Stimulated activated CD8-positive, alpha-beta memory T cell treated with anti-CD3 and anti-CD28 coated beads, Interleukin-4, amount 100 ng/mL, for 4 hours (primary cell): ENCODE results near the gene XG.
"Not testable (repeated sequence)": the region's sequence is repeated elsewhere in the genome, so short reads cannot be mapped to it uniquely, and the experiment has no call there.

ENCODE experiments used
- DNase-seq, 2 donors: peaks; one replicate each; pipeline ENCODE4 v3.0.0-alpha.2; 2020; ENCODE audit warnings: low read depth in 2 of 2, low spot score in 1 of 2

Gene XG, protein sequence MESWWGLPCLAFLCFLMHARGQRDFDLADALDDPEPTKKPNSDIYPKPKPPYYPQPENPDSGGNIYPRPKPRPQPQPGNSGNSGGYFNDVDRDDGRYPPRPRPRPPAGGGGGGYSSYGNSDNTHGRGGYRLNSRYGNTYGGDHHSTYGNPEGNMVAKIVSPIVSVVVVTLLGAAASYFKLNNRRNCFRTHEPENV

DNA sequence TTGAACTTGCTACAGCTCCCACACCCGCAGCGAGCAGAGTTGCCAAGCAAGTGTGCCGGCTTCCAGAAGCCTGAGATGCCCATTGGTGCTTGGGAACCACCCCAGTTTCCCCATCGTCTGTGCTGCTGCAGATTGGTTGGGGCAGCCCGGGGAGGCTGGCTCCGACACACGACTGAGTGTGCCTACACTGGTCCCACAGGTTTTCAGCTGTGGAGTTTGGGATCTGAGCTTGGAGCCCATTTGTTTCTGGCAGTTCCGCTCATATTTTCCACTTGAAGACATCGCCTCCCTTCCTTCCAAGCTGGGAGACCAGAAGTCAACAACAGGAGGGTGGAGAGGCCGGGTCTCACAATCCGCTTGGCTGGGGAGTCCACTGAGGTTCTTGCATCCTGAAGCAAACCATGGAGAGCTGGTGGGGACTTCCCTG is at the start of gene XG:
XG (plus strand) TSS at position 167 of the 427 bp plus-strand sequence; CDS start at position 402, 235 bp downstream.
- DNase-seq = not testable (repeated sequence)

DNA sequence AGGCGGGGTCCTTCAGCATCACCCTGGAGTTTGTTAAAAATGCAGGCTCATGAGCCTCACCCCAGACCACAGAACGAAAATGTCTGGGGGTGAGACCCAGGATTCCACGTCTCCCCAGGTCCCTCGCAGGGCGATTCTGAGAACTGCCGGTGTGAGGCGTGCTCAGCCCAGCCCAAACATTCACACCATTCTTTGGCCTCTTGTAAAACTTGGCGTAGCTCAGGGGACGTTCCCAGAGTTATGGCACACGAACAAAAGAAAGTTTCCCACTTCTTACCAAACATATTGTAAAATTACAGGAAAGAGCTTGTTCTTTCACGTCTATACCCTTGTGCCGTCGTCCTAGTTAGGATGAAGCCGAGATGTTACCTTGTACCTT is 47.9 kb upstream of the XG start:
- no peak for DNase-seq

DNA sequence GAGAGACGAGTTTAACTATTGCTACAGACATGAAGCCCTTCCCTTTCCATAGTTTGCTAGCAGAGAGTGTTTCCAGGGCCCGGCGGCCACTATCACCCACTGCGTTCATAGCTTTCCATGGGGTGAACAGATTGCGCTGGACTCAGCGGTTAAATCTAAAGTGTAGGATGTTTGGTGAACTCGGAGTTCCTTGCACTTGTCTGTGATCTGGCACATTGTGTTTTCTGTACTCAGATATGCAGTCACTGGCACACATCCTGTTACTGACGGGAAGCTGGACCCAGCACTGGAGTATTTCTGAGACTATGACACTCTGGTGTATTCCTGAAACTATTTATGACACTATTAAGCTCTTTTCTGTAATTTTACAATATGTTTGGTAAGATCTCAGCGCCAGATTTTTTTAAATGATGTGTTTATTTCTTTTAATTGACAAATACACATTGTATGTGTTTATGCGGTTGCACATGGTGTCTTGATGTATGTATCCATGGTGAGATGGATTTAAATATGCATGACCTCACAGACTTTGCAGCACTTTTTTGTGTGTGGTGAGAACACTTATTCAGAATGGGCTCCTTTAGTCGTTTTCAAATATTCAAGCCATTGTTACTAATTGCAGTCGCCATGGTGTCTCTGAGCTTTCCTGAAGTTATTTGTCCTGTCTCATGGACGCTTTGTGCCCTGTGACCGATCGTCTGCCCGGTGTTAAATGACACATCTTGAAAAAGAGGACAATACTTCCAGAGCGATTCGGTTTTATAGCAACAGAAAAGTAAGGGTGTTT is 46.6 kb upstream of the XG start:
- DNase-seq = no peak

DNA sequence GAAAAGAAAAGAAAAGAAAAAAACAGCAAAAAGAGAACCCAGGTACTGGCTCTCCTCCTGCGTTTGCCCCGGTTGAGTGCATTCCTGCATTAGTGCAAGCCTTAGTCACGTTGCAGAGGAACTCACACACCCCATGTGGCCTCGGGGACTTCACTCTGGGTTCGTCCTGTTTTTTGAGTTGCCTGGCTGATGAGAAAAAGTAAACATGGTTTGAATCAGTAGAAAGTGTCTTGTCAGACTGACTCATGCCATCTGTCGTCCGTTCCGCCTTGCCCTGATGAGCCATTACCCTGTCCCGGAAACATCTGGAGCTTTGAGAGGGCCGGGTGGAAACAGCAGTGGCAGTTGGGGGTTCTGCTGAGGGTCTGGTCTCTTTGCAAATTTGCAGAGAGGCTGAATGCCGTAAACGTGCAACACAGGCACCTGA is 44.5 kb upstream of the XG start:
- DNase-seq = peak in 1 of 2 donors; percentile 40

DNA sequence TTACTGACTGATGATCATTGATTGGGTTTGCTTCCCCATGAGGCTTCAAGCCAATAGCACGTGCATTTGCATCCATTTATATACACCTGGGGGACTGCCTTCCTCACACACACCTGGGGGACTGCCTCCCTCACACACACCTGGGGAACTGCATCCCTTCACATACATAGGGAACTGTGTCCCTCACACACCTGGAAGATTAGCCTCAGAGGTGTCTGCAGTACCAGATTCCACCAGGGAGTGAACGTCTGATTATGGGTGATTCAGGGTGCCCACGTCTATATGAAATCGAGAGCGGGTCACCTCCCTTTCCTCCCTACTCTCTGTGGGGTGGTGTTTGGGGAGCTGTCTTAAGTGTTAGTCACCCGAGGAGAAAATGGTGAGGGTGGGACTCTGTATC is 43.8 kb upstream of the XG start:
- DNase-seq = no peak

DNA sequence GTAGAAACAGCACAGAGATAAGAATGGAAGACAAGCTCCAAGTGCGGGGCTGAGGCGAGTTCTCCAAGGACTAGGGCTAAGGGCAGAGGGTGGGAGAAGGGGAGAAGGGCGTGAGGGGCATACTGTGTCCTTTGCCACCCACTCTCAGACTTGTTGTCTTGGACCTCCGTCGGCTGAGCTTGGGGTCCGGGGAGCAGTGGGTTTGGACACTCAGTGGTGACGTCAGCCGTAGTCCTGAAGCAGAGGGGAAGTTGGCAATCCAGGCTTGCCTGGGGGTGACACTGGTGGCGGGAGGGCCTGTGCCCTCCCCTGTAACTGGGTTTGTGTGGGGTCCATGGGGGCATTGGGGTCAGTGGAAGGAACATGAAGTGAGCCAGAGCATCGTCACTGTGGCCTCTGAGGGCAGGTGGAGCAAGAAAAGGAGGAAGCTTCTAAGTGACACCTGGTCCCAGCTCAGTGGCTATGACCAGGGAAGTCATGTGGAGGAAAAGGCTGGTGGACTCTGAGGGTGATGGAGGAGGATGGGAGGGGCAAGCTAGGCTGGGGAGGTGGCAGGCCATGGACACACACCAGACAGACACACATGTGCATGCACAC is 43.1 kb upstream of the XG start:
- DNase-seq = no peak

DNA sequence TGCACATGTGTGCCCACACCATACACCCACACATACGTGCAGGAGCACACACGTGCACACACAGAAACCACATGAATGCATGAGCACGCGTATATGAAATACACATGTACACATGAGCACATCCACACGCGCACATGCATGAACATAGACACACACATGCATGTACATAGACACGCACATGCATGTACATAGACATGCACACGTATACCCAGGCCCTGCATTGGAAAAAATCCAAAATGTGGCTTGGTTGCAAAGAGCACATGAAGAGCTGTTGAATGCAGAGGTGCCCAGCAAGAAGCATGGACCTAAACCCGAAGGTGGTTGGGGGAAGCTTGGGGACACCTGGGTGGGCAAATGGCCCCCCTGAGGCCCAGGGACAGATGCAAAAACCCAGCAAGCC is 42.3 kb upstream of the XG start:
- no peak for DNase-seq

DNA sequence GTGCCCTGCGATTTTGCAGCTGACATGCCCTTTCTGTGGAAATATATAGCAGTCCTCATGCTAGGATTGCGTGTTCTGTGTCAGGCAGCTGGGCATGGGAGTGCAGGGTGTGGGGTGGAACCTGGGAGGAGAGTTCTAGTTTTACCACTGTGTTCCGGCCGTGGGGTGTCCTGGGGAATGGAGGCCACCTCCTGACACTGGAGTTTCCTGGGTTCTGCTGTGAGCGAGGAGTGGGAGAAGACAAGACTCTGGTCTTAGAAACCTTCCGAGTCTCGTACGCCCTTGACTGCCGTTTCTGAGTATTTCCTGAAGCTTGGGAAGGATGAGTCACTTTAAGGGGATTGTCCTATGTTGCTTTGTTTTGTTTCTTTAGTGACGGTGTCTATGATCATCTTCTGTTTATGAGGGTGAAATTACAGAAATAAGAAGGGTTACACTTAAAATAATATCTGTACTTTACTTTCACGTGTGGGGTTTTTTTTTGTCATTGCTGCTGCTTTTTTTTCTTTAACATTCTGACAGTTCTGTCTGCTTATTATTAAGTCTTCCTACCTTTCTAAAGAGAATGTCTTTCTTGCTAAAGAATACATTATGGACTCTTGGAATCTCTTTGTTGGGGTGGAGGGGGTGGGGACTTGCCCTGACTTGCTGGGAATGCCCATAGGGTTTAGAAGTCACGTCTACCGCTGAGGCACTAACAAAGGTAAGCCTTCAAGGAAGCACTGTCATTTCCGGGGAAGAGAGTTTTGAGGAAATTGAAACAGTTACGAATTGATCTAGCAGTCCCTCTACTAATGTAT is 41.6 kb upstream of the XG start:
- no peak for DNase-seq

DNA sequence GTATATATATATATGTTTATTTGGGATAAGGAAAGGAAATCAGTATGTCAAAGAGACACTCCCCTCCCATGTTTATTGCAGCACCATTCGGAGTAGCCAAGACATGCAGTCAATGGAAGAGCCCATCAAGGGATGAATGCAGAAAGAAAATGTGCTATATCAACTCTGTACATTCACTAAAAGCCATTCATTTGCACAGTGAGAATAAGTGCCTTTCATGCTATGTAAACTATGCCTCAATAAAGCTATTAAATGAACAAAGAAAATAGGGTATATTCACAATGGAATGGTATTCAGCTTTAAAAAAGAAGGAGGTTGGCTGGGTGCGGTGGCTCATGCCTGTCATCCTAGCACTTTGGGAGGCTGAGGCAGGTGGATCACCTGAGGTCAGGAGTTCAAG is 40.4 kb upstream of the XG start:
- DNase-seq = no peak

DNA sequence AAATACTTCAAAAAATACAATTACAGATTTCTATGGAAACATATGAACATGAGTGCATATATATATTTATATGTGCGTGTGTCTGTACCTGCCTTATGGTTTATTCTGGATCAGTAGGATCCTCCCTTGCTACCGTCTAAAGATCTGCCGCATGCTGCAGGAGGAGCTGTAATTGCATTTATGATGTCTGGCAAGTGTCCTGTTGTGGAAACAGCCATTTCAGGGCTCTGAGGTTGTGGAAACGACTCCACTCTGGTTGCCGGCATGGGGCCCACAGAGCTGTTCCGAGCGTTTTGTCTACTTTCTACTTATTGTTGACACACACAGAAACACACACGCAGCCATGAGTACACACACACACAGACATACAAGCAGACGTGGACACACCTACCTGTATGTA is 39.4 kb upstream of the XG start:
- no peak for DNase-seq

DNA sequence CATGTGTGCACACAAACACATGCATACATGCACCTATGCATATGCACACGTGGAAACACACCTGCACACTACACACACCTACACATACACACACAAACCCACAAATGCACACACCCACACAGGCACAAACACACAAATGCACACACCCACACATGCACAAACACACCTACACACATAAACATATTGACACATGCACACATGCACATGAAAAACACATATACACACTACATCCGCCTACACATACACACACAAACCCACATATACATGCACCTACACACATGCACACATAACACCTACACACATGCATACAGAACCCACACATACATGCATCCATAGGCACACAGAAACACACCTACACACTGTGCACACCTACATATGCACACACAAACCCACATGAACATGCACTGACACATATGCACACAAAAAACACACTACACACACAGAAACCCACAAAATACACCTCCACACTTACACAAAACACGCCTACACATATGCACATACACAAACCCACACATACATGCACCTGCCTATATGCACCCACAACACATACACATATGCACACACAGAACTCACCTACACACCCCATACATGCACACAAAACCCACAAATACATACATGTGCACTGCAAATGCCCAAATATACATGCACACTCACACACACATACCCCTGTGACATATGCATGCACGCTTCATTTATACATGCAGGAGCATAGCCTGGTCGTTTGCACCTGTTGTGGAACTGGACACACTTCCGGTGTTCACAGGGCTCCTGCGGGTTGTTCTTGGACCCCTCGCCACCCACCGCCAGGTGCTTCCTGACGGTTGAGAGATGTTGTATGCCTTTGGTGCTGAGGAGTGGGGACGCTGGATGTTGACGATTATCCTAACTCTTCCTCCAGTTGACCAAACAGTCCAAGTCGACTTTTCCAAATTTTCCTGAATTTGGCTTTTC is 38.7 kb upstream of the XG start:
- no peak for DNase-seq

DNA sequence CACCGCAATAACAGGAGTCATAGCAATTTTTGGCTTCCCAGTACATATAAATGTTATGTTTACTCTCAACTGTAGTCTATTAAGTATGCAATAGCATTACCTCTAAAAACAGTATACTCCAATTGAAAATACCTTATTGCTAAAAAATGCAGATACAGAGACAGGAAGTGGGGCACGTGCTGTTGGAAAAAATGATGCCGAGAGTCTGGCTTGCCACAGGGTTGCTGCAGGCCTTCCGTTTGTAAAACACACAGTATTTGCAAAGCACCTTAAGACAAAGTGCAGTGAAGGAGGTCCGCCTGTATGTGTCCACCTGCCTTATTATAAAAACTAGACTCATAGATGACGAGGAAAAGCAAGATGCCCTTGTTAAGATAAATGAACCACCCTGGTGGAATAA is 37.3 kb upstream of the XG start:
- no peak for DNase-seq

DNA sequence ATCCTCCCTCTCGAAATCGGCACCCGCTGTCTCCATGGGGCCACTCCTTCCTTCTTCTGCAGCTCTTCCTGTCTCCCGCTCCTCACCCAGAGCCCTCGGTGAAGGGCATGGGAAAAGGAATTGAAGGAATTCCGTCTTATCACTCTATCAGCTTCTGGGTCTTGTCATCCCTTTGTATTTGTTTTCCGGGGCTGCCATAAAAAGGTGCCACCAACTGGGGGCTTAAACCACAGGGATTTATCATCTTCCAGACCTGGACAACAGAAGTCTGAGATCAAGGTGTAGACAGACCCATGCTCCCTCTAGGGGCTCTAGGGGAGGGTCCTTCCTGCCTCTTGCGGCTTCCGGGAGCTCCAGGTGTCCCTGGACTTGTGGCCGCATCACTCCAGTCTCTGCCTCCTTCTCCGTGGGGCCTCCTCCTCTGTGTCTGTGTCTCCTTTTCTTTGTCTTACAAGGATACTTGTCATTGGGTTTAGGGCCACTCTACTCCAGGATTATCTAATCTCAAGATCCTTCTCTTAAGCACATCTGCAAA is 36.7 kb upstream of the XG start:
- DNase-seq = no peak

DNA sequence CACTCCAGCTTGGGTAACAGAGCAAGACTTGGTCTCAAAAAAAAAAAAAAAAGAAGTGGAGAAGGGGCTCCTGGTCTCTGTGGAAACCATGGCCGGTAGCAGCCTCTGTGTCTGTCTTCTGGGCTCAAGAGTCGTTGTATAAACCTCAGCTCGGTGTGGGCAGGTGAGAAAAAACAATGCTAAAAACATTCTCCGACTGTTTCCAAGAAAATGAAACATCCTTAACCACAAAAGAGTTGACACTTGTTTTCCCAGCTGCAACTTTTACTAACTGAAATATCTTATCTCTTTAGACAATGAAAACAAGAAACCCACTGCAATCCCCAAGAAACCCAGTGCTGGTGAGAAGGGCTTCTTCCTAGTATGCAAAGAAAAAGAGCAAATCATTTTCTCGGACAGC is 34.5 kb upstream of the XG start:
- DNase-seq = no peak

DNA sequence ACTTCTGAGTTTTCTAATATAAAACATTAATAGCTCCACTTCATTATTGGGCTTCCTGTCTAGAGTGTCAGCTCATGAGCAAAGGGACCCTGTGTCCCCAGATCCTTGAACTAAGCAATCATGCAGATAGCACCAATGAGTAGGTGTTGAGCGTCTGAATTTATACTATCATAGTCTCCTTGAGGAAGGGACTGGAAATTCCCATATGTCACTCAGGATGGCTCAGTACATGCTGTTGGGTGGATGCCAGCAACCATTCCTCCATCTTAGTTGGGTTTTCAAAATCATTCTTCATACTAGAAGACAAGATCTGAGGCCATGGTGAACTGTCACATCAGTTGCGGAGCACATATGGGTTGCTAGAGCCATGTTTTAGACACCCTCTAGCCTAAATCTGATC is 33.0 kb upstream of the XG start:
- DNase-seq = no peak

DNA sequence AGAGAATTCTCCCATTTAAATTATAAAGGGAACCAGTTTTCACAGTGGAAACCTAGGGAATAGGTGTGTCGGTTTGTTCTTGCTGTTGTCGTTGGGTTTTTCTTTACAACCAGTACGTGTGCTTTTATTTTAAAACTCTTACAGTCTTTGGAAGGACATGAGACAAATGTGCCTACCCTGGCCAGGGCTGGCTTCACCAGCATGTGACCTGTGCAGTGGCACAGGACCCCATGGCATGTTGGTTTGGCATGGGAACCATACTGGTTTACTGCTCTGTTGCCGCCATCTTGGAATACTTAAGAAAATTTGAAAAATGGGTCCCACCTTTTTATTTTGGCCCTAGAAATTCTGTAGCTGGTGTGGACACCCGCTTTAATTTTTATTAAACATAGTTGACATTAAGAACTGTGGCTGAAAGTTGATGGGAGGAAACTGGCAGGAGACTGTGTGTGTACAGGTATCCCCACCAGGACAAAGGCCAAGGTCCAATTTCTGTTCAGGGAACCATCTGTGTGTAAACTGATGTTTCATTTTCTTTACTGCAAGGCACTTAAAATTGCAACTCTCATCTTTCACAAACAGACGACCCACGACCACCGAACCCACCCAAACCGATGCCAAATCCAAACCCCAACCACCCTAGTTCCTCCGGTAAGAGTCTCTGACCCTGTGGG is 31.9 kb upstream of the XG start:
- no peak for DNase-seq

DNA sequence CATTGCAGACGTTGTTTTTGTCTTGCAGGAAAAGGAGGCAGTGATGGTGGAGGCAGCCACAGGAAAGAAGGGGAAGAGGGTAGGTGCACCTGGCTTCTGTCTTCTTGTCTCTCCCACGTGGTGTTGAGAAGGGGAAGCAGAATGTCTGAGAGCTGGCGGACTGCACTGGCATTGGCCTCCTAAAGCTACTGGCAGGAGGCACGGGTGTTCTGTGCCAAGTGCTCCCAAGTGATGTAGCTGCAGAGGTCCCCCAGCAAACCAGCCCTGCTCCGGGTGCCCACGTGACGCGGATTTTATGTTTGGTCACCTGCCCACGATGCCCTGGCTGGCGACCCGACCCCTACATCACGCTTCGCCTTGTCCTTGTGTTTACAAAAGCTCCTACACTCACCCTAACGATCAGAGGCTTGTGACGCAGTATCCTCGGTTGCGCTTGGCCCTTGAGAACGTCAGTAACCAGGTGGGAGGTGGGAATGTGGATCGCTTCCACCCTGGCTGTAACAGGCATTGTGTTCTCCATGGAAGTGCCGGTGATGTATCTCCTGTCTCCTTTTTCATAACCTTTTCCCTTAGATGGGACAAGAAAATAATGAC is 28.5 kb upstream of the XG start:
- no peak for DNase-seq

DNA sequence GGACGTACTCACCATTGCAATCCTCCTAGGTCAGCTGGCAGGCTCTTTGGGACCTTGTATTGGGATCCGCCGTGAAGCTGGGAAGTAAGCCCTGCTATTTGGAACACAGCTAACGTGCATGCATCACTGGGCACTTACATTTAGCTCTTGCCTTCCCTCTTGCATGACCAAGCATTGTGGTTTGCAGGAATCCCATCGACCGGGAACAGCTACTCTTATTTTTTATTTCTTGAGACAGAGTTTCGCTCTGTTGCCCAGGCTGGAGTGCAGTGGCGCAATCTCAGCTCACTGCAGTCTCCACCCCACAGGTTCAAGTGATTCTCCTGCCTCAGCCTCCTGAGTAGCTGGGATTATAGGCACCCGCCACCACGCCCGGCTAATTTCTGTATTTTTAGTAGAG is 24.6 kb upstream of the XG start:
- DNase-seq = not testable (repeated sequence)

DNA sequence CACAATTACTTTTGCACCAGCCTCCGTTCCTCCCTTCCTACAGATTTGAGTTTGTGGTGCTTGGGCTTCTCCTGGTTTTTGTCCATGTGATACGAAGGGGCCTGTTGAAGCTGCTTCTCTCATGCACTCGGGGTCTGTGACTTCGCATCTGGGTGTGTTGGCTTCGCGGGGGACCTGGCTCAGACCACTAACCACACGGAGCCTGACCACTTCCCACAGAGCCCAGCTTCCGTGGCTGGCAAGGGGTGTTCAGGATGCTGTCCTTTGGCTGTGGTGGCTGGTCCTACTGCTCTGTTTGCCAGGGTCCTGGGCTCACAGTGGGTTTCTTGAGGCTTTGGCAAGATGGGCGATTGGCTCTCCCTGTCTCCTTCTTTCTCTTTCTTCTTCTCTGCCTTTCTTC is 19.8 kb upstream of the XG start:
- DNase-seq = no peak
